NCI-H2196 (cell line): ENCODE data around the gene MAP6.
A peak's percentile ranks its signal among the peaks of the same experiment; 100 is the strongest.
"Not testable (repeated sequence)": the region's sequence is repeated elsewhere in the genome, so short reads cannot be mapped to it uniquely, and the experiment has no call there.

Source experiments
- DNase-seq: peaks from one replicate; lab custom pipeline; 2025; ENCODE audit not compliant: unreplicated experiment; lab: John Stamatoyannopoulos, UW

Gene MAP6

GRCh38 chr11:75668451-75669297 is at the start of gene MAP6:
MAP6 (minus strand) TSS chr11:75669038; CDS start chr11:75668369, 669 bp downstream.
- DNase-seq, result peak; percentile 24

- no peak for DNase-seq
Measured at GRCh38 chr11:75717608-75718418, 49.0 kb upstream of the MAP6 start, which contains the start of gene MOGAT2. MOGAT2 (plus strand) TSS chr11:75717838; CDS start chr11:75717889, 51 bp downstream.

- DNase-seq, result no peak
Measured at GRCh38 chr11:75716659-75717058, 47.8 kb upstream of the MAP6 start.

- DNase-seq, result no peak
Measured at GRCh38 chr11:75715688-75716087, 46.9 kb upstream of the MAP6 start.

- DNase-seq, result no peak
Measured at GRCh38 chr11:75714211-75714610, 45.4 kb upstream of the MAP6 start.

- DNase-seq, result peak; percentile 81
Measured at GRCh38 chr11:75706260-75706729, 37.5 kb upstream of the MAP6 start.

GRCh38 chr11:75705541-75705940 is 36.7 kb upstream of the MAP6 start:
- DNase-seq, result no peak

- DNase-seq, result no peak
Measured at GRCh38 chr11:75703695-75704237, 34.9 kb upstream of the MAP6 start.

- no peak for DNase-seq
Measured at GRCh38 chr11:75700940-75701339, 32.1 kb upstream of the MAP6 start.

GRCh38 chr11:75697906-75698581 is 29.2 kb upstream of the MAP6 start:
- DNase-seq, result no peak

GRCh38 chr11:75691804-75692203 is 23.0 kb upstream of the MAP6 start:
- DNase-seq, result no peak

GRCh38 chr11:75689863-75690609 is 21.2 kb upstream of the MAP6 start:
- no peak for DNase-seq

- DNase-seq, result not testable (repeated sequence)
Measured at GRCh38 chr11:75683856-75684255, 15.0 kb upstream of the MAP6 start.

- no peak for DNase-seq
Measured at GRCh38 chr11:75679566-75679965, 10.7 kb upstream of the MAP6 start.

GRCh38 chr11:75678620-75679259 is 9.9 kb upstream of the MAP6 start:
- DNase-seq, result no peak

- no peak for DNase-seq
Measured at GRCh38 chr11:75677909-75678308, 9.1 kb upstream of the MAP6 start.

- DNase-seq, result no peak
Measured at GRCh38 chr11:75677275-75677674, 8.4 kb upstream of the MAP6 start.

- no peak for DNase-seq
Measured at GRCh38 chr11:75673977-75674582, 5.2 kb upstream of the MAP6 start.

- DNase-seq, result peak; percentile 87
Measured at GRCh38 chr11:75667831-75668450, 897 bp downstream of the MAP6 start.
